Hematopoietic multipotent progenitor cell treated with erythropoietin and hydrocortisone succinate and interleukin-3 and kit ligand, for 17 days (in vitro differentiated cells): ENCODE data around the gene ZBP1.
A peak's percentile ranks its signal among the peaks of the same experiment; 100 is the strongest.

Source experiments
- DNase-seq: peaks from one replicate; pipeline ENCODE4 v3.0.0-alpha.2; 2015; ENCODE audit warnings: low spot score

Gene ZBP1

DNA sequence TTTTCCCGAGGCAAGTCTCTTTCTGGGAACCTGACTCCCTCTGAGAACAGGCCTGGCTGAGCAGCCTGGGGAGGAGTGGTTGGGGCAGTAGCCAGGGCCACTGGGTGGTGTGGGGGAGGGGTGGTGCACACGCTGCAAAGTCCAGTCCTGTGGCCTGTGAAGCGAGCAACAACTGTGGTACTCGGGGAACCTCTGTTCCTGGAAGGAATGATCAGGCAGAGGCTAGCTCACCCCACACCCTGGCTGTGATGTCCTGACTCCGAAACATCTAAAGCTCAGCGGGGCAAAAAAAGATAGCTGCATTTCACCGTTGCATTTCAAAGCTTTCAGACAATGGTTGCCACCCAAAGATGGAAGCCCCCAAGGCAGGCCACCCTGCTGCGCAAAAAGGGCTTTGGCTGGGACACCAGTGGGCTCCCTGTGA is 33.8 kb downstream of the ZBP1 start:
- no peak for DNase-seq

DNA sequence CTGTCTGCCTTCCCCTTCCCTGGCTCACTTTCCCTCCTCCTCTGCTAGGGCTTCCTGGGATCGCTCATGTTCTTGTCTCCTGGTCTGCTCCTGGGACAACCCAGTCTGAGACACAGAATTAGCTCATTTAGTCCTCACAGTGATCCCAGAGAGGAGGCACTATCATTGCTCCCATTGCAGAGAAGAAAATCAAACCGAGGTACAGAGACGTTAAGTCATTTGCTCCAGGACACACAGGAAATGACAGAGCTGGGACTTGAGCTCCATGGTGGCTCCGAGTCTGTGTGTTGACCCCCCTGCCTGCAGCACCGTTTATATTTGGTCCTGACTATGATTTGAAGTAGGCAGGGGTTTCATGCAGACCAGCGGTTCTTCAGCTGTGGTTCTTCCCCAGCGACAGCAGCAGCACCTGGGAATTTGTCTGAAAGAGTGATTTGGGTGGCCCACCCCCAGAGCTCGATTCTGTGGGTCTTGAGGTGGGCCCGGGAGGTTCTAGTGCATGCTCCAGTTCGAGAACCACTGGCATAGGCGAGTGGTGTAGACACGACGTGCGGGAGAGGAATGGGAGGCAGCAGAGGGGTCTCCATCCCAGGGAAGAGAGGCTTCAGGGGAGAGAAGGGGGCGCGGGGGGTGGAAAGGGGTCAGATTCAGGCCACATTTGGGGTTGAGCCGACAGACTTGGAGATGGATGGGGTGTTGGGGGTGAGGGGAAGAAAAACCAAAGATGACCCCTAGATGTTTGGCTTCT is 34.6 kb downstream of the ZBP1 start:
- no peak for DNase-seq

DNA sequence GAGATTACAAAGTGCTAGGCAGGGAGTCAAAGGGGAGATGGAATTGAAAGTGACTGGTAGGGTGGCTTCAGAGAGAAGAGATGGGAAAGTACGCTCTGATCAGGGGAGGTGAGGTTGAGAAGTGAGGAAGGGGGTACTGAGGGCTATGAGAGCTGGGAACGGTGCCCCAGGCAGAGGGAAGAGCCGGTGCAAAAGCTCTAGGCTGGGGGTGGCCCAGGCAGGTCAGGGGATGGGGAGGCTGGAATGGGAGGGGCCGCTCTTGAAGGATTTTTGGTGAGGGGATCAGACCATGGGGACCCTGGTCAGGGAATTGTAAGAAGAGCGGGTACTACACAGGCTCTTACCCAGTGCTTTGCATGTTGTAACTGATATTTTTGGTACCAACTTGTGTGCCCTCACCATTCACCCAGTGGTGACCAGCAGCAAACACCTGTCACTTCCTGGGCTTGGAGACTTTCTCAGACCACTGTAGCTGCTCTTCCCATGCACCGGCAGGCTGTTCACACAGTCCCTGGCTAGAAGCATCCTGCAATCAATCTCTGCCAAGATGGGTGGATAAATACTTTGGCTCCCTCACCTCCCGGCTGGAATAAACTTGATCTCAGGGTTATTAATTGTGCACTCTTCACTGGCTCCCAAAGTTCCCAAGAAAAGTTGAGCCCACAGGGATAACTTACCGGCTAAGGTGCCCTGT is 35.3 kb downstream of the ZBP1 start:
- no peak for DNase-seq

DNA sequence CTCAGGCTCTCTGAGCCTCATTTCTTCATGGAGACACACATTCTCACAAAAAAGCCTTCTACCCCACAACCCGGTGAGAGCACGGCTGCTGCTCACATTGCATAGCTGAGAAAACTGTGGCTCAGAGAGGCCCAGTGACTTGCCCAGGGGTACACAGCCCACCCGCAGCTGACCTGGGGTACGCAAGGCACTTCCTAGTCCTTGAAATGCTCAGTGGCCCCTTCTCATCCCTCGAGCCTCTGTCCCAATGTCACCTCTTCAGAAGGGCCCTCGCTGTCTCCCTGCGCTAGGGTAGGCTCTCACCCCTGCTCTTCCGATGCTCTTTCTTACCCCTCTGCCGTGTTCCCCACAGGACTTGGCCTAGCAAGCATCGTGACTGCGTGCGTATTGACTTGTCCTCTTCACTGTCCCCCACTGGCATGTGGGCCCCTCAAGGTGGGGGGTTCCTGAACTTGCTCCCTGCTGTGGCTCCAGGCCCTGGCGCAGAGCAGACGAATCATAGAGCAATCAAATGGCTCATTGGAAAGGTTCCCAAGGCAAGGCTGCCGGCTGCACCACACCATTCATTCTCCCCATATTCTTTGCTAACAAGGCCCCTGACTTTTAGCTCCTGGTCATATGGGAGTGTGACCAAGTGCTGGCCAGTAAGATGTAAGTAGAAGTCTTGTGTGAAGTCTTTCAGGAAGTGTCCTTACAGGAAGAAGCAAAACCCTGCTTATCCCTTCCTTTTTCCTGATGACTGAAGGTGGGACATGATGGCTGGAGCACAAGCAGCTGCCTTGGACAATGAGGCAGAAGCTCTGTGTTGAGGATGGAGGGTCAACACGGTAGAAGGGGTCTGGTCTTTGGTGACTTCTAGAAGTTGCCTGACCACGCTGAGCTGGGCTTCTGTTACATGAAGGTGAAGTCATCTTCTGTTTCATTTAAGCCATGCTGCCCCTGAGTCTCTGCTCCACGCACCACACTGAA is 36.7 kb downstream of the ZBP1 start:
- no peak for DNase-seq

DNA sequence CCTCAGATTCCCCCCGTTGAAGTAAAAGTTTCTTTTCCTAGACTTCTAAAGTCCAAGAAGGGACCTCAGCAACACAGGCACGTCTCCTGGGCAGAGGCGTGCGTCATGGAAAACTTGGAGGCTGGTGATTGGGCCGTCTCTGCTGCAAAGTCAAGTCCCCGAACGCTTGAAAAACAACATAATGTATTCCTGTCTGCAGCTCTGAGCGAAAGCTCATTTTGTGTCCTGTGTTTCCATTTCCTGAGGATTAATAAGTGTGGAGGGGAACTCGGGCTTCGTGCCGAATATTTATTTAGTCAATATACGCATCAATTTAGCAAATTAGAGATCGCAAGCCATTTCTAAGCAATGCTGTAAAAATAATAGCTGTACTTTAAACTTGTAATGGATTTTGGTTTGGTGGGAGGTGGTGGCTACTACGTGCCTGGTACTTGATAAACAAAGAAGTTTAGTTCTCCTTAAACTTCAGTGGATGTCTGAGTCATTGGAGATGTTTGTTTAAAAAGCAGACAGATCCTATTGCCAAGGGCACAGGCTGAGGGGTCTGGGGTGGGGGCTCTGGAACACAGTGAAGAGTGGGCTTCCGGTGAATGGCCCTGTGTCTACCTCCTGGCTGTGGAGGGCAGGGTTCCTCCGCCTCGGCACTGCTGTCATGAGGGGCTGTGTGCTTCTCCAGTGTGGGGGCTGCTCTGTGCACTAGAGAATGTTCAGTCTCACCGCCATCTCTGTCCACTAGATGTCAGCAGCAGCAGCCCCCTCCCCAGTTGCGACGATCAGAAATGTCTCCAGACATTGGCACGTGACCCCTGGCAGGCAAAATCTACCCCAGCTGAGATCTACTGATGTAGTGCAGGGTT is 37.6 kb downstream of the ZBP1 start:
- DNase-seq = no peak

DNA sequence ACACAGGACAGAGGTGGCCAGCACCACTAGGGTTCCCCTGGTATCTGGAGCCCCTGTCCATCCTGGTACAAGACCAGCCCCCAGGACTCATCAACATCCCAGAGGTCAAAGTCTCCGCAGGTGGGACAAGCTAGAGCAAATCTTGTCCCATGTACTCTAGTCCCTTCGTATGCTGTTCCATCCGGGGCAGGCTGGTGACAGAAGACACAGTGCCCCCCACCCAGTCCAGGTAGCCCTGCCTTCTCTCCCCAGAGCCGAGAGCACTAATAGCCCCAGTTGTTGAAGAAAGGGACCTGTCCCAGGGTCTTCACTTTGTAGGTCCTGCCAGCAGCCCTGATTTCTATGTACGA is 38.2 kb downstream of the ZBP1 start:
- DNase-seq = no peak

DNA sequence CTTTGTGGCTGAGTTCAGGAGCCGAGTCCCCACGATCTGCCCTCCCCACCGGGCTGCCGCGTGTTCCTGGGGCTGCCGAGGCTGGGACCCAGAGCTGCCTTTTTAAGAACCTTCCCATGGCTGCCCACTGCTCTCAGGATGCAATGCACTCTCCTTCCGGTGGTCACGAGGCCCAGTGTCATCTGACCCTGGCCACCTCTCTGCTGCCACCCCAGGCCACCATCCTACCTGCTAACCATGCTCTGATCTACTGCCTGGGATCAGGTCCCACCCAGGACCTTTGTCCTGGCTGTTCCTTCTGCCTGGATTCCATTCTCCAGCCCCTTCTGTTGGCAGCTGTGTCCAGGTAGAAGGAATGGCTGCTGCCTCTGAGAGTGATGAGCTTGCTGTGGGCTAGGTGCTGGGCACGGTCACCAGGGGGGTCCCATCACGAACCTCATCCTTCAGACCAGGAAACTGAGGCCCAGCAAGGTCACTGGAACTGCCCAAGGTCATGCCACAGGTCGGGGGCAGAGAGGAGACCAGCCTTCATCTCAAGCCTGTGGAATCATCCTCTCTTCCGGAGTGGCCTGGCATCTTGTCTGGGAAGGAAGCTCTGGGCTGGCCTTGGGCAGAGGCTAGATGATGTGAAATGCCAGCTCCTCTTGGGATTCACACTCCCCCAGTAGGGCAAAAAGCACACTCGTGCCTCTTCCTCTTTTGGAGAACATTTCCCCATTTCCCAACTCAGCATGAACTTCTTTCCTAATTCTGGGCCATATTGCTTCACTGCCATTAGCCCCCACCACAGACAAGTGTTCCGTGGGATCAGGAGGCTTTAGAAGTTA is 38.8 kb downstream of the ZBP1 start:
- no peak for DNase-seq

DNA sequence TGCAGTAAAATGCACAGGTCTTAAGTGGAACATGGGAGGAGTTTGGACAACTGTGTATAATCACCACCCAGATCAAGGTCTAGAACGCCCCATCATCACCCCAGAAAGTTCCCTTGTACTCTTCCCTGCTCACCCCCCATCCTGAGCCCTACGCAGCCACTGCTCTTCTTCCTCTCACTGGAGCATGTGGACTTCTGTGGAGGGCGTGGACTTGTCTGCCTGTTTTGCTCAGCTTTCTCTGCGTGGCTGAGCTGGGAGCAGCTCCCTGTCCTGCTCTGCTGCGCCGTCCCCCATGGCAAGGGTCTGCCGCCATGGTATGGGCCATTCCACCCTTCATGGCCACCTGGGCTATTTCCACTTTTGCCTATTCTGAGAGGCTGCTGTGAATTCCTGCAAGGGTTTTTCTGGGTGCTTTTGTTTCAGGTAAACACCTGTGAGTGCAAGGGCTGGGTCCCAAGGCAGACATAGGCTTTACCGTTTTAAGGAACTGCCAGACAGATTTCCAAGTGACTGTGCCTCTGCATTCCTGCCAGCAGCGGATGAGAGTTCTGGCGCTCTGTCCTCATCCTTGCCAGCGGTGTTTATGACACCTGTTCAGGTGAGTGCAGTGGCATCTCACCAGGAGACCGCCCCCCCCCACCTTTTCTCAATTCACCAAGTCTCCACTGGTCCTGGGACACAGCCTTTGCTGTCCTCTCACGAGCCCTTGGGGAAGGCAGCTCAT is 39.6 kb downstream of the ZBP1 start:
- DNase-seq = no peak

DNA sequence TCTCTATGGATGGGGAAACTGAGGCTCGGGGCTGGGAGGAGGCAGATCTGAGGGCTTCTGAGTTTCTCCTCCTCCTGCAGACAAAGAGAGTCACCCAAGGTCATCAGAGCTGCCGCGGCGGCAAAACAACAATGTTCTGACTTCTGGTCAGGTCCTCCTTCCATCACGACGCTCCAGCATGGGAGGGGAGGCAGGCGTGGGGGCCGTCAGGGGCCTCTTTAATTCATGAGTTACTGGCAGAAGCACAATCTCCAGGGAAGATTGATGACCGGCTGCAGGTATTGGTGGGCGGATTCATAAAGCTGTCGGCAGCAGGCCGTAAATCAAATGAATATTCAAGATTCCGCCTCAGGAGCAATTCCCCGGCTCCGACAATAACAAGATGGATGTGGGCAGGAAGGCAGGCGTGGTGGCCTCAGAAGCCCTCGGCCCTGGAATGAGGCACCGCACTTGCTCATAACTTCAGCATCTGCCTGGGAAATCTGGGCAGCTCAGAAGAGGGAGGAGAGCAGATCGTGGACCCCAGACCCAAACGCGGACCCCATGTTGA is 40.3 kb downstream of the ZBP1 start:
- no peak for DNase-seq

DNA sequence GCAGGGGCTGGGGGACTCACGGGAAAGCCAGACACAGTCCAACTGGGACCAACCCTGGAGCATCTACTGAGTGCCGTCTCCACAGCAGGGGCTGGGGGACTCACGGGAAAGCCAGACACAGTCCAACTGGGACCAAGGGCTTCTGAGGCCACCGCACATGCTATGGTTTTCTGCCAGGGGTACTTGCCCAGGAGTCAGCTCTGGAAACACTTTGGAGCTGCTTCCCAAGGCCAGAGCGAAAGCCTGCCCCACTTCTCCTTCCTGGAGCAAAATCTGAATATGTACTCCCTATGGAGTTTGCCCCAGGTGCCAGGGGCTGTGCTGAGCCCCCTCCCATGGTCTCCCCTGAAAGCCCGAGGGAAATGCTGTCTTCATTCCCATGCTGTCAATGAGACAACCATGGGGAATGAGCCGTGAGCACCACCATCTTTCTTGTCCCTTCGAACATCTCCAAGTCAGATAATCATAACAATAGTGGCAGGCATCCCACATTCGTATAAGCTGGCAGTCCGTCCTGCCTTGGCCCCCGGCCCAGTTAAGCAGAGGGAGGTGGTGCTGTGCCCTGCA is 40.8 kb downstream of the ZBP1 start:
- no peak for DNase-seq

DNA sequence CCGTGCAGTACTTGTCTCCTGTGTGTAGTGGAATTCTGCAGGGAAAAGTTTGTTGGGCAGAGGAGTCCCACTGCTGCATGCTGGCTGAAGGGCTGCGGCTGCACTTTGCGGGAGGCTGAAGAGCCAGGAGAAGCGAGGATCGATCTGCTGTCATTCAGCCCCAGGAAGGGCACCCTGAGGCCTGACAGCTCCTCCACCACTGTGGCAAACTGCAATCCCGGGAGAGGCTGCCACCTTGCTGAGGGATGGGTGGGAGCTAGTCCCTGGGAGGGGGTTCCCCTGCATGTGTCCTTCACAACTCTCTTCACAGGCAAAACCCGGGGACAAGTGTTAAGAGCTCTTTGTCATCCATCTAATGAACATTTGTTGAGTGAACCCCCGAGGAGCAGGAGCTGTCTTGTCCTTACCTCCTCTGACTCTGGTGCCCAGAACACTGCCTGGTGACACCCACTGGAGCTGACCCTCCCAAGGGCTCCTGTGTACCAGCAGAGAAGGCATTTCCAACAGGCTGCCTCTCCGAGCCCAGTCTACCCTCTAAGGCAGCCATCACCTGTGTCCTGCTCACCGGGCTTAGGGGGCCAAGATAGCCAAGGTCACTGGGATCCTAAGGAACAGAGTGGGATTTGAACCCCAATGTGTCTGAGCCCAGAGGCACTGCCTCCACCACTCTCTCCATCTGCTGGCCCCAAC is 41.6 kb downstream of the ZBP1 start:
- DNase-seq = no peak

DNA sequence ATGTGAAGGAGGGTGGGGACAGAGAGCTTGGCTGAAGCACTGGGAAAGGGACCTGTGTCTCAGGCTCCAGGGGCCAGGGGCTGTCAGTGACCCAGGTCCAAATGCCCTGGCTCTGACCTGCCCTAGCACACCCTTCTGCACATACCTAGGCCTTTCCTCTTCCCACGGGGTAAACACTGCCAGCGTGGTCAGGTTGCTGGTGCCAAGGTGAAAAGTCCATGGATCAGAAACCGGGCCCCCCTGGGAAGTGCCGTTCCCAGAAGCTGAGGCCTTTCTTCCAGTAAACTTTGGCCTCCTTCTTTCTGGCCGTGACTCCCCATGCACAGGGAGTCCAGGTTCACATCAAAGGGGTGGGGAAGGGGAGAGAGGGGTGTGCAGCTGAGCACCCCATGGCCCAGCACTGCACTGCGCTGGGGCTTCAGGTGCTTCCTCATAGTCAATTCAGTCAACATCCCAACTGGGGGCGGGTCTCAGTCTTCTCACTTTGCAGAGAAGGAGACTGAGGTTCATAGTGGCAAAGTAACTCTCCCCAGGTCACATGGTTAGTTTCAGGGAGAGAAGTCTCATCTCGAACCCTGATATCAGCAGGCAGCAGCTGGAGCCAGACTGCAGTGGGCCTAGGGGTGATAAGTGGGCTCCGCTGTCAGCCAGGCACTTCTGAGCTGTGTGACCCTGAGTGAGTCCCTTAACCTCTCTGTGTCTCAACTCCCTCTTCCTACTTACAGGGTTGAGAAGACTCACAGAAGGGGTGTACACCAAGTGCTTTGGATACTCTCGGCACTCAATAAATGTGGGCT is 42.3 kb downstream of the ZBP1 start:
- DNase-seq = peak; percentile 54

DNA sequence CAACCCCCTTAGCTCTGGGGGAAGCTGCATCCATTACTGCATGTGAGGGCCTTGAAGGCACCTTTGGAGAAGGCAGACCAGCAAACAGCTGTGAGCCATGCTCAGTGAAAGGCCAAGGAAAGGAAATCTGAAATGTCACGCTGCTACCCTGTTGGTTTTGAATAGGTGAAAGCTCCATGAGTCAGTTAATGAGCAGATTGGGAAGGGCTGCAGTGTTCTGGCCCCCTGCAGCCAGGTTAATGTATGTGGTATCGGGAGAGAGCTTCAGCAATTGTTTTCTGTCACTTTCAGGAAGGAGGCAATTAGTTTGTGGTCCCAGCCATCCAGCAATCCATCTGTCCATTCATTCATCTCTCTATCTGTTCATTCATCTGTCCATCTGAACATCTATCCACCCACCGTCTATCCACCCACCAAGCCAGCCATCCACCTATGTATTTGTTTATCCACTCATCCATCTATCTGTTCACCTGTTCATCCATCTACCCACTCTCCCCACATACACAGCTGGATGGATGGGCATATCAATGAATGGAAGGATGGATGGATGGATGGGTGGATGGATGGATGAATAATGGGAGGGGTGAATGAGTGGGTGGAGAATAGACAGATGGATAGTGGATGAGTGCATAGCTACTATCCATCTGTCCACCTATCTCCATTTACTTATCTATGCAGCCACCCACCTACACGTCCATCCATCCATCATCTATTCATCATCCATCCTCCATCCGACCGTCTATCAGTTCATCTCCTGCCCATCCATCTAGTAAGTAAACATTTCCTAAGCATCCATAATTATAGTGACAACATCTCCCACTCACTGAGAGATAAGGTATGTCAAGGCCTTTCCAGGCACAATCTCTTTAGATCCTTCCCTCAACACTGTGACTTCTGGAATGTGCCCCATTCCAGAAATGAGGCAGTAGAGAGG is 43.3 kb downstream of the ZBP1 start:
- no peak for DNase-seq

DNA sequence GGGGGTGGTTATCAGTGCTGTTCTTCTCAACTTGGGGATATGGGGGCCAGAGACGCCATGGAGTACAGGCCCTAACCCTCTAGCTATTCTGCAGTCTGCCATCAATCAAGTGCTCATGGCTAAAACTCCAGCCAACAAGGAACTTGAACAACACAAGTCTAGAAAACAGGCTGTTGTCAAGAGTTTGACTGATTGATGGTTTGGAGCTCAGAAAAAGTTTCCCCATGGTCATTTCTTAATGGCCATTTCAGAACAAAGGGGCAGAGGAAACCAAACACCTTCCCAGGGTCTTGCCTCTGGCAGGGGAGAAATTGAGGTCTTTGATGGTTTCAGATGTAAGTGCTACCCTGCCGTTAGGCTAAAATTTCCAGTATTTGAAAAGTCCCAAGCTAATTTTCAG is 44.2 kb downstream of the ZBP1 start:
- no peak for DNase-seq

DNA sequence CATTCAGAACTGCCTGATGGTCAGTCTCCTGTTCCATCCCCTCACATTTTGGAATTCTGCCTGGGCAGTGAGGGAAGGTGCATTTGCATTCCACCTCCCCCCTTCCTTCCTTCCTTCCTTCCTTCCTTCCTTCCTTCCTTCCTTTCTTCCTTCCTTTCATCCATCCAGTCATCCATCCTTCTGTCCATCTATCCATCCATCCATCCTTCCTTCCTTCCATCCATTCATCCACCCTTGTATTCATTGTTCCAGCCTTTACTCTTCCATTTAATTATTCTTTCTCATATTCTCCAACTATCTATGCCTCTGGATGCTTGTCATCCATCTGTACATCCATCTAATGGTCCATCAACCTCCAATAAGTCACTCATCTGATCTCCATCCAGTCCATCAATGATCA is 45.3 kb downstream of the ZBP1 start:
- DNase-seq = no peak

DNA sequence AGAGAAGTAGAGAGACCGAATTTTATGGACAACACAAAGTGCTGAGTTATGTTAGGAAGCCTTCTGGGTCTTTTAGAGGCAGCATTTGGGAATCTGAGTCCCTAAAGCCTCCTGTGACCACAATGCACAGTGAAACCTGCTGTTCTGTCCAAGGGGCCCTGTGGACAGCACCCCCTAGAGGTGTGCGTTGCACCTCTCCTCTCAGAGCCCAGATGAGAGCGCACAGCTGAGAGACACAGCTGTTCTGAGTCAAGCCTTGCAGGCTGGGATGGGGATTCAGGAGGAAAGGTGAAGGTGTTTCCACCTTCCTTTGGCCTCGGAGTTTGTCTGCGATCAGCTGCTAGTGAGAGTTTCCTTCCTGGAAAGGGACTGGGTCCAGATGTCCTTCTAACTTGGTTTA is 46.3 kb downstream of the ZBP1 start:
- peak; percentile 25 for DNase-seq

DNA sequence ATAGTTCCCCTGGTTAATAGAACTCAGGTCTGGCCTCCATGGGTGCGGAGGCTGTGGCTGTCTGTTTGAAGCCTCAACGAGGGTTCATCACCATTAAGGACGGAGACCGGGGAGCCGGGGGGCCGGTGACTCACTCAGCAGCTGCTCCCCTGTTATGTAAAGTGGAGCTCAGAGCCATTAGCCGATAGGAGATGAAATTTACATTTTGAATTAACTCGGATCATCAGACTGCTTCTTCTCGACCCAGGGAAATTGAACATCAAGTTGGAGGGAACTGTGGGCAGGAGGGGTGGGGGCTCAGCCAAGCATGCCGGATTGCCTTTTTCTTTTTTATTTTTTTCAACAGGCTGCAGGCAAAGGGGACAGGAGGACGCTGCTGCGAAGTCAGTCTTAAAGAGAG is 47.0 kb downstream of the ZBP1 start:
- DNase-seq = no peak
